ENCODE results near the gene ANKFN1. TPM values are rescaled to one million over a fixed set of nuclear protein-coding genes. Genes with fewer than 3 reads are reported as not detected.

Gene ANKFN1
- total RNA-seq, 1 donor from 2014 or later, result 0.75 TPM

DNA sequence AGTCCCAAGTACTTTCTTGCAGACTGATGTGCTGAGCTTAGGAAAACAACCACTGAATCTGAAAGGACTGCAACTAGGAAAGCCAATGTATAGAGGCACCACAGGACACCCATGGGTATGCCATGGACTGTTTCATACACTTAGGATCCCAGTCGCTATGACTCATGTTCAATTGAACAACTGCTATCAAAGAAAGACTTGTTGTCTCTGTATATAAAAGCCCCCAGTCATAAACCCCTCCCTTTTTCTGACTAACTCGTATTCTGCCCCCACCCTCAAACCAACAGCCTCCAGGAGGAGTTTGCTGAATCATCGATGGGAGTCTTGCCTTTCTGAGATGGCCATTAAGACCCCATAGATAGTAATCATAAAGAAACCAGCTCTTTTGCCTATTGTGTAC lies 205.4 kb downstream of the ANKFN1 start:
- ATAC-seq (no peak), DNase-seq (no peak)
- H3K4me3 ChIP-seq, result no peak overlapping the region
- no peaks in the 10 kb centered on the region for H3K27me3 ChIP-seq
- no peaks in the 10 kb centered on the region for H3K4me1 ChIP-seq
- H3K36me3 ChIP-seq, result no peaks in the 10 kb centered on the region
- intact Hi-C loops (cut with DNase I), result no loop called here
- H3K9me3 ChIP-seq, result no peaks in the 10 kb centered on the region
- TF ChIP-seq, protein P1, sequence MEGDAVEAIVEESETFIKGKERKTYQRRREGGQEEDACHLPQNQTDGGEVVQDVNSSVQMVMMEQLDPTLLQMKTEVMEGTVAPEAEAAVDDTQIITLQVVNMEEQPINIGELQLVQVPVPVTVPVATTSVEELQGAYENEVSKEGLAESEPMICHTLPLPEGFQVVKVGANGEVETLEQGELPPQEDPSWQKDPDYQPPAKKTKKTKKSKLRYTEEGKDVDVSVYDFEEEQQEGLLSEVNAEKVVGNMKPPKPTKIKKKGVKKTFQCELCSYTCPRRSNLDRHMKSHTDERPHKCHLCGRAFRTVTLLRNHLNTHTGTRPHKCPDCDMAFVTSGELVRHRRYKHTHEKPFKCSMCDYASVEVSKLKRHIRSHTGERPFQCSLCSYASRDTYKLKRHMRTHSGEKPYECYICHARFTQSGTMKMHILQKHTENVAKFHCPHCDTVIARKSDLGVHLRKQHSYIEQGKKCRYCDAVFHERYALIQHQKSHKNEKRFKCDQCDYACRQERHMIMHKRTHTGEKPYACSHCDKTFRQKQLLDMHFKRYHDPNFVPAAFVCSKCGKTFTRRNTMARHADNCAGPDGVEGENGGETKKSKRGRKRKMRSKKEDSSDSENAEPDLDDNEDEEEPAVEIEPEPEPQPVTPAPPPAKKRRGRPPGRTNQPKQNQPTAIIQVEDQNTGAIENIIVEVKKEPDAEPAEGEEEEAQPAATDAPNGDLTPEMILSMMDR (IDR thresholded peaks at IDR 0.05), result no peak
- H3K27ac ChIP-seq, result no peak overlapping the region

DNA sequence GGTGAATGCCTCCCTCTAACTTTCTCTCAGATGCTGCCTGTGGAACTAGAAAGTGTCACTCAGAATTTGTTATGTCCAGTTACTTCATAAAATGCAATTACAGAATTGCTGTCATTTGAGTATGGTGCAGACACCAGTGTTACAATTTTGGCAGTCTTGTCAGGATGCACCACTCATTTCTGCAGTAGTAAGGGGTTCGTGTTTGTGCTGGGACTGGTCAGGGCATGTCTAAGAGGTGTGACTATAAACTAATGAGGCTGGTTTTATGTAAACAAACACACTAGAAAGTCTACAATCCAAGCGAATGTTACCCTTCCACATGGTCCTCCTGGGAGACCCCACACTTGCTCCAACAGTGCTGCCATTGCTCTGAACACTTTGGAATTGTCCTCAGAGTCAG lies 206.2 kb downstream of the ANKFN1 start:
- intact Hi-C loops (cut with DNase I), result no loop called here
- Histone ChIP-seq H3K4me3 (no peak overlapping the region), H3K27me3 (no peaks in the 10 kb centered on the region), H3K9me3 (no peaks in the 10 kb centered on the region), H3K27ac (no peak overlapping the region), H3K36me3 (no peaks in the 10 kb centered on the region), H3K4me1 (no peaks in the 10 kb centered on the region)
- DNase-seq, result no peak
- no peak for ATAC-seq
- TF ChIP-seq, protein P1 (IDR thresholded peaks at IDR 0.05), result no peak

DNA sequence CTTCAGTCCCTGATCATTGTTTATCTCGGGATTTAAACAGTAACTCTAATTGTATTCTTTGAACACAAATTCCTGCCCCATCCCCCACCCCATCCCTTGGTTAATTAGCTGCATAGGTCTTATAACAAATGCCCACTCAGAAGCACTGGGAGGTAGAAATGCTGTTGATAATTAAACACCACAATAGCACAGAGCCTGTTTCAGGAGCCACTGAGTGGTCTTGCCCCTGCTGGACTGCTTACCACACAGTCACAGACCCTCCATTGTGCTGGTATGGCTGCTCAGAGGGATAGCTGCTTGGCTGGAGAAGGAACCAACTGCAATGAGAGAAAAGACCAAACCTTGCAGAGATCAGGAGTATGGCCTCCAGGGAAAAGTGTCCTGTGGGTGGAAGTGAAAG lies 214.1 kb downstream of the ANKFN1 start:
- Histone ChIP-seq H3K27ac (no peak overlapping the region), H3K9me3 (no peaks in the 10 kb centered on the region), H3K4me1 (no peaks in the 10 kb centered on the region), H3K36me3 (no peaks in the 10 kb centered on the region), H3K4me3 (no peak overlapping the region), H3K27me3 (no peaks in the 10 kb centered on the region)
- TF ChIP-seq, protein P1 (IDR thresholded peaks at IDR 0.05), result no peak
- intact Hi-C loops (cut with DNase I), result loop anchor here (10.0 kb wide), 1 partner anchor 677 kb away; no protein-coding TSS in a partner anchor
- ATAC-seq, result no peak
- DNase-seq, result no peak

DNA sequence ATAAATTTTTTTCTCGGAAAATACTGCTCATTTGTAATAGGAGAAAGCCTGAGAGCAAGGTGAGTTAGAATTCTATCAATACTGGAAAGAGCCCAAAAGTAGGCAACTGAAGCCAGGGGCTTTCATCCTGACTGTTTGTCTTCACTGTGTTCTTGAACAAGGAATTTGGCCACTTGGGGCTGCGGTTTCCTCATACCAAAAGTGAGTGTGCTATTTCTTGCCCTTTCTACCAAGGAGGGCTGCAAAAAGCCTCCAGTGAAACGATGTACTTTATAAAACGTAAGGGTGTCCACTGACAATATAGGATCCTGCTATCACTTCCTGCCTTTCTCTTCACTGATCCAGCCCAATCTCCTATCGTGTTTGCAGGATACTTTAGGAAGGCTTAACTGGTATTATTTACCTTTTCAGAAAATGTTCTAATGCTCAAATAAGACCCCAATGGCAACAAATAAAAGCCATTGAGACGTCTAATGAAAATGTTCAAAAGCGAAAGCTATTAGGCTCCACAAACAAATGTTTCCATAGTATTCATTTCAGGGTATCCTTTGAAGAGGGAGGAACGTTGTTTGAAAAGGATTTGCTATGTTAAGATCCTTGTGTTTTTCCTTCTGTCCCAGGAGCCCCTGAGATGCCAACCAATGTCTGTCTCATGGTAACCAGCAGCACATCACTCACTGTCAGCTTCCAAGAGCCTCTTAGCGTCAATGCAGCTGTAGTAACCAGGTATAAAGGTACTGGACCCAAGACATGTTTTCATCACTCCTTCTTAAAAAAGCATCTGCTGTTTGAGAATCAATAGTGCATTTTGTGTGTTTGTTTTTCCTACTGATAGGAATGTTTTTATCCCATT lies 220.9 kb downstream of the ANKFN1 start:
- ATAC-seq (peak; percentile 71), DNase-seq (no peak)
- TF ChIP-seq, protein P1 (IDR thresholded peaks at IDR 0.05), result no peak
- H3K27ac ChIP-seq, result no peak overlapping the region
- no peaks in the 10 kb centered on the region for H3K36me3 ChIP-seq
- H3K27me3 ChIP-seq, result no peaks in the 10 kb centered on the region
- H3K4me3 ChIP-seq, result no peak overlapping the region
- no peaks in the 10 kb centered on the region for H3K9me3 ChIP-seq
- intact Hi-C loops (cut with DNase I), result no loop called here
- no peaks in the 10 kb centered on the region for H3K4me1 ChIP-seq

DNA sequence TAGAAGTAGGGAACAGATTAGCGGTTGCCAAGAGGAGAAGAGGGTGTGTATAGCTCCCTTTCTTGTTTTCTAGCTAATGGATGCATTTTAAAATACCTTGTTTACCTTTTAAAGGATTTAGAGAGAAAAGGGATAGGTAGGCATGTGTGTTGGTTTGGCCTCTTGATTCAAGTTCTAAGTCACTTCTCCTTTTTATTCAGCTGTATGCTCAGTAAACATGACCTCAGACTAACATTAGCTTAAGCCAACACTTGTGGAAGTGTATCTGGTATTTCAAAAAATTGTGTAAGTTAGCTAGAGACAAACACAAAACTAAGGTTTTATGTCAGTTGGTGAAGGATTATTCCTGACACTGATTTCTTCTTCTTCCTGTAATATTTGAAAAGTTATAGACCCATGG lies 236.1 kb downstream of the ANKFN1 start:
- TF ChIP-seq, protein P1 (IDR thresholded peaks at IDR 0.05), result no peak
- Histone ChIP-seq H3K4me1 (no peaks in the 10 kb centered on the region), H3K36me3 (no peaks in the 10 kb centered on the region), H3K27ac (no peak overlapping the region), H3K9me3 (no peaks in the 10 kb centered on the region), H3K4me3 (no peak overlapping the region), H3K27me3 (no peaks in the 10 kb centered on the region)
- DNase-seq, result no peak
- ATAC-seq, result peak; percentile 49
- intact Hi-C loops (cut with DNase I), result no loop called here
